HG03103 (cell line): ENCODE measurements around the gene SUGP2.

ENCODE experiments used
- ATAC-seq: cut with Tn5 transposase; IDR thresholded peaks from one replicate; pipeline ENCODE4 v1.9.1; 2021; ENCODE audit warnings: low read depth; ENCODE audit not compliant: unreplicated experiment

SUGP2 gene

GRCh38 chr19:19059837-19060611 lies 26.7 kb upstream of the SUGP2 start:
- ATAC-seq, result no peak

- no peak for ATAC-seq
Measured at GRCh38 chr19:19059018-19059836, 25.9 kb upstream of the SUGP2 start.

GRCh38 chr19:19057720-19058119 lies 24.4 kb upstream of the SUGP2 start:
- ATAC-seq, result no peak

GRCh38 chr19:19057317-19057716 lies 24.0 kb upstream of the SUGP2 start:
- ATAC-seq, result no peak

GRCh38 chr19:19056636-19057275 lies 23.4 kb upstream of the SUGP2 start:
- ATAC-seq, result no peak

- ATAC-seq, result no peak
Measured at GRCh38 chr19:19055701-19056100, 22.4 kb upstream of the SUGP2 start.

GRCh38 chr19:19054939-19055440 lies 21.7 kb upstream of the SUGP2 start:
- ATAC-seq, result no peak

- ATAC-seq, result no peak
Measured at GRCh38 chr19:19054315-19054938, 21.1 kb upstream of the SUGP2 start.

- no peak for ATAC-seq
Measured at GRCh38 chr19:19053508-19054314, 20.4 kb upstream of the SUGP2 start.

- ATAC-seq, result no peak
Measured at GRCh38 chr19:19052921-19053320, 19.6 kb upstream of the SUGP2 start.

- no peak for ATAC-seq
Measured at GRCh38 chr19:19051478-19052213, 18.3 kb upstream of the SUGP2 start.

- ATAC-seq, result no peak
Measured at GRCh38 chr19:19050731-19051130, 17.4 kb upstream of the SUGP2 start.

- no peak for ATAC-seq
Measured at GRCh38 chr19:19050104-19050503, 16.8 kb upstream of the SUGP2 start.

GRCh38 chr19:19049406-19049805 lies 16.1 kb upstream of the SUGP2 start:
- ATAC-seq, result no peak

- ATAC-seq, result no peak
Measured at GRCh38 chr19:19043881-19044280, 10.6 kb upstream of the SUGP2 start.

GRCh38 chr19:19043481-19043880 lies 10.2 kb upstream of the SUGP2 start:
- ATAC-seq, result no peak

- ATAC-seq, result no peak
Measured at GRCh38 chr19:19042732-19043280, 9.5 kb upstream of the SUGP2 start.

GRCh38 chr19:19040417-19040816 lies 7.1 kb upstream of the SUGP2 start:
- no peak for ATAC-seq

- ATAC-seq, result no peak
Measured at GRCh38 chr19:19039901-19040300, 6.6 kb upstream of the SUGP2 start.
